K562 (cell line): Measurements from ENCODE around the gene TMEM151A. TPM values are rescaled to one million over a fixed set of nuclear protein-coding genes. Genes with fewer than 3 reads are reported as not detected.
A peak's percentile ranks its signal among the peaks of the same experiment; 100 is the strongest.

ENCODE experiments used
- ATAC-seq: fragments of 200-7000 bp; cut with Tn5 transposase; 3 replicates; pipeline ENCODE4 v1.9.1; 2020; ENCODE audit warnings: moderate library complexity
- BruUV-seq: library from RNA; stranded (reverse); fragments of 400-500 nt; replicated peaks from 2 replicates; lab custom pipeline; 2021; lab: Mats Ljungman, UMichigan
- CTCF ChIA-PET: fragments of 300-600 bp; formaldehyde crosslinking; extraction: SDS; loops from one replicate; lab custom pipeline; 2021; ENCODE audit warnings: low intra/inter-chr PET ratio; lab: Yijun Ruan, JAX
- POLR2A ChIA-PET: fragments of 300-600, 350-650 bp; sonication (Branson Sonifier 250); formaldehyde crosslinking; extraction: SDS; loops from one replicate; lab custom pipeline; 2021; ENCODE audit warnings: antibody characterized with exemption, inconsistent platforms; lab: Yijun Ruan, JAX
- DNase-seq, 4 experiments: peaks; one replicate each; pipeline versions ENCODE4 v3.0.0 to v3.0.0-alpha.2; 2011 to 2018; ENCODE audit warnings: low spot score in 3 of 4, mixed read lengths in 3 of 4; ENCODE audit errors: extremely low read depth in 1 of 4
- FAIRE-seq: peaks from 2 replicates; lab custom pipeline; 2011; peaks lifted over from hg19 to GRCh38; lab: Jason Lieb, UNC
- H2AFZ ChIP-seq: 2 replicates; pipeline ENCODE4 v1.6.0; 2011; ENCODE audit warnings: low read depth, low read length, control low read depth, inconsistent platforms
- H3K27ac ChIP-seq: fragments of 200-600 bp; 3 replicates; pipeline ENCODE4 v1.8.0; 2011; ENCODE audit warnings: low read depth, mild to moderate bottlenecking, control low read depth, inconsistent platforms, low read length, moderate library complexity, mixed read lengths; ENCODE audit errors: extremely low read depth
- H3K27me3 ChIP-seq, 2 experiments: fragments of 300-600 bp in 1 of 2; 2 replicates in 1 of 2; 3 replicates in 1 of 2; pipeline versions ENCODE4 v1.6.0 to v1.8.0; 2011; ENCODE audit warnings: inconsistent platforms in 2 of 2, low read length in 2 of 2, mild to moderate bottlenecking in 1 of 2, mixed read lengths in 1 of 2, moderate library complexity in 1 of 2; ENCODE audit not compliant: control insufficient read depth in 2 of 2, insufficient read depth in 2 of 2
- H3K36me3 ChIP-seq: fragments of 300-600 bp; 3 replicates; pipeline ENCODE4 v1.8.0; 2011; ENCODE audit warnings: mild to moderate bottlenecking, low read length, inconsistent platforms; ENCODE audit not compliant: control insufficient read depth, insufficient read depth
- H3K4me1 ChIP-seq, 2 experiments: fragments of 200-600 bp in 1 of 2; replicated peaks in 1 of 2; 2 replicates in 1 of 2; 3 replicates in 1 of 2; pipeline versions ENCODE4 v1.5.1 to v1.8.0; 2011; ENCODE audit warnings: inconsistent platforms in 2 of 2, low read length in 2 of 2, mild to moderate bottlenecking in 1 of 2, mixed read lengths in 1 of 2, moderate library complexity in 1 of 2; ENCODE audit not compliant: control insufficient read depth in 2 of 2, insufficient read depth in 2 of 2
- H3K4me2 ChIP-seq: 2 replicates; pipeline ENCODE4 v1.6.1; 2011; ENCODE audit warnings: low read length, control low read depth, inconsistent platforms, mixed read lengths; ENCODE audit not compliant: insufficient read depth
- H3K4me3 ChIP-seq: fragments of 200-600 bp; sonication (generic), shearing (Covaris generic); 2 replicates; pipeline ENCODE4 v1.5.1; 2016; ENCODE audit warnings: control low read depth, inconsistent platforms
- H3K79me2 ChIP-seq: fragments of 200-600 bp; 3 replicates; pipeline ENCODE4 v1.8.0; 2011; ENCODE audit warnings: low read length, inconsistent platforms; ENCODE audit not compliant: control insufficient read depth, insufficient read depth
- H3K9ac ChIP-seq, 2 experiments: 2 replicates each; pipeline versions ENCODE4 v1.6.0 to v1.6.1; 2011; ENCODE audit warnings: low read depth in 2 of 2, low read length in 2 of 2, control low read depth in 1 of 2, inconsistent platforms in 1 of 2, mild to moderate bottlenecking in 1 of 2, mixed read lengths in 1 of 2; ENCODE audit not compliant: insufficient read depth in 1 of 2
- H3K9me1 ChIP-seq: one replicate; pipeline ENCODE4 v1.6.0; 2011; ENCODE audit warnings: inconsistent platforms, mild to moderate bottlenecking, low read length, moderate library complexity; ENCODE audit not compliant: control insufficient read depth, insufficient read depth
- H3K9me3 ChIP-seq: replicated peaks from 2 replicates; pipeline ENCODE4 v1.5.1; 2011; ENCODE audit warnings: low read depth, low read length, inconsistent platforms; ENCODE audit not compliant: control insufficient read depth, insufficient read depth
- H4K20me1 ChIP-seq: replicated peaks from 2 replicates; pipeline ENCODE4 v1.6.1; 2011; ENCODE audit warnings: low read length, inconsistent platforms, mixed read lengths; ENCODE audit not compliant: control insufficient read depth, insufficient read depth
- RBBP5 ChIP-seq: fragments of 200-600 bp; sonication (generic); IDR thresholded peaks from 2 replicates; pipeline ENCODE4 v1.6.1; 2012; ENCODE audit warnings: borderline replicate concordance, mild to moderate bottlenecking, low read length, control low read depth, inconsistent platforms; ENCODE audit not compliant: insufficient read depth, poor library complexity, severe bottlenecking
- RBFOX2 ChIP-seq: fragments of 200-400 bp; formaldehyde crosslinking; IDR thresholded peaks from 2 replicates; pipeline ENCODE4 v1.6.1; 2017; ENCODE audit warnings: low read depth, mild to moderate bottlenecking, low read length, moderate library complexity
- WGBS: fragments of 100-300 bp; shearing (Covaris generic); methylation state at CpG from one replicate; pipeline ENCODE4 v1.1.6; 2016; ENCODE audit warnings: low coverage, mixed read lengths; ENCODE audit not compliant: insufficient coverage; ENCODE audit errors: missing lambda C conversion rate; 5-methylcytosine and 5-hydroxymethylcytosine counted together
- in situ Hi-C: fragments of 300-500 bp; cut with MboI; formaldehyde crosslinking; loops from 4 replicates; pipeline ENCODE4 v1.15.0; 2018; ENCODE audit warnings: inconsistent platforms, mixed read lengths
- intact Hi-C: fragments of 100-400 bp; cut with micrococcal nuclease; formaldehyde crosslinking; loops from 2 replicates; pipeline ENCODE4 v1.14.2; 2022
- polyA plus RNA-seq, 8 experiments: library from polyadenylated mRNA; depleted of rRNA in 4 of 8; stranded (reverse) in 5 of 8; unstranded in 3 of 8; fragments of >200 nt; fragmentation: Nextera tagmentation in 2 of 8; fragmentation: Illumina TruSeq in 1 of 8; extraction: Ambion mirVana in 2 of 8; extraction: Trizol in 1 of 8; gene quantifications; 2 replicates each; pipeline versions ENCODE4 v1.2.1 to v1.2.3, GENCODE V29; 2011 to 2014; ENCODE audit warnings: inconsistent platforms in 1 of 8, missing spikeins in 1 of 8
- total RNA-seq, 7 experiments: library from RNA; depleted of rRNA in 6 of 7; stranded (reverse); fragments of >200 nt in 6 of 7; fragmentation: Illumina TruSeq in 2 of 7; extraction: Trizol in 2 of 7; gene quantifications; 2 replicates each; pipeline versions ENCODE4 v1.2.1 to v1.2.3, GENCODE V29; 2011 to 2021; ENCODE audit warnings: low replicate concordance in 1 of 7

TMEM151A gene
- total and polyA plus RNA-seq, 9 of the 15 experiments (the other 6 are each of a cell fraction or from before 2014, with no cell fraction given): not detected

- Histone ChIP-seq H2AFZ (no peak overlapping the region), H4K20me1 (peaks cover 3% of the 10 kb centered on the region; the same call in 1 of the 2 replicates), H3K79me2 (peaks cover 5% of the 10 kb centered on the region; the same call in 2 of the 3 replicates)
- POLR2A ChIA-PET: interaction anchor here (0.6 to 1.7 kb wide), 3 partner anchors 9 to 54 kb away, joined by 3 to 5 read pairs (median 4); partner anchors contain the start of gene B4GAT1
- 0 out of 2 replicates have a peak, but pooled peaks have one; percentile 31 for TF ChIP-seq RBFOX2
- TF ChIP-seq RBBP5: no peak
- TF ChIP-seq, all 486 proteins: peak for 1
- DNase-seq (no peak), ATAC-seq (no peak), FAIRE-seq (no peak)
- Histone ChIP-seq H3K27ac (no peak overlapping the region), H3K27me3 (no peaks in the 10 kb centered on the region), H3K9me3 (no peaks in the 10 kb centered on the region), H3K9me1 (no peaks in the 10 kb centered on the region), H3K4me1 (peaks cover 10 to 41% of the 10 kb centered on the region in 2 experiments), H3K9ac (0 out of 4 replicates have a peak overlapping the region, but pooled peaks of 1 of the 2 experiments have one; percentile 43), H3K4me3 (no peak overlapping the region), H3K4me2 (no peak overlapping the region), H3K36me3 (peaks cover 59% of the 10 kb centered on the region; the same call in 2 of the 3 replicates)
- WGBS: 72% methylated on average over 15 of the region's 17 CpGs
- BruUV-seq: no TSS peak
- in situ Hi-C loops: no loop called here
- intact Hi-C loops: no loop called here
- CTCF ChIA-PET: interaction anchor here (0.5 kb wide), 1 partner anchor 1215 kb away, joined by 3 read pairs; no protein-coding TSS in a partner anchor
Observed at GRCh38 chr11:66338276-66339161, 46.8 kb downstream of the TMEM151A start.
